SU-DHL-6 (cell line): ENCODE data around the gene MOV10L1.

Source experiments
- H2AFZ ChIP-seq: fragments of 200-600 bp; sonication (generic); 2 replicates; pipeline ENCODE4 v1.6.1; 2014; ENCODE audit warnings: low read depth, mild to moderate bottlenecking, moderate library complexity, mixed read lengths, antibody characterized with exemption, low read length; ENCODE audit not compliant: severe bottlenecking
- H3F3A ChIP-seq: fragments of 200-600 bp; shearing (Covaris generic); 2 replicates; pipeline ENCODE4 v1.6.0; 2016; ENCODE audit warnings: antibody characterized with exemption, mild to moderate bottlenecking; ENCODE audit not compliant: insufficient read depth
- H3K27ac ChIP-seq: fragments of 200-600 bp; sonication (generic); 2 replicates; pipeline ENCODE4 v1.5.1; 2016; ENCODE audit warnings: low read depth, mild to moderate bottlenecking, low read length, moderate library complexity, mixed read lengths
- H3K27me3 ChIP-seq: fragments of 200-600 bp; sonication (generic), shearing (Covaris generic); 2 replicates; pipeline ENCODE4 v1.6.0; 2014; ENCODE audit warnings: mild to moderate bottlenecking, low read length
- H3K36me3 ChIP-seq: fragments of 200-600 bp; sonication (generic); 2 replicates; pipeline ENCODE4 v1.6.1; 2014; ENCODE audit warnings: mild to moderate bottlenecking, low read length, mixed read lengths
- H3K4me2 ChIP-seq: fragments of 300-600, 200-600 bp; shearing (Covaris generic), sonication (generic); 2 replicates; pipeline ENCODE4 v1.6.0; 2014; ENCODE audit warnings: low read length, low read depth, mild to moderate bottlenecking; ENCODE audit not compliant: poor library complexity, severe bottlenecking
- H3K4me3 ChIP-seq: fragments of 200-600 bp; sonication (generic); 2 replicates; pipeline ENCODE4 v1.5.1; 2014; ENCODE audit warnings: antibody characterized with exemption, low read length, mild to moderate bottlenecking, mixed read lengths; ENCODE audit not compliant: insufficient read depth, poor library complexity, severe bottlenecking
- H3K79me2 ChIP-seq: fragments of 200-600 bp; sonication (generic); 2 replicates; pipeline ENCODE4 v1.6.1; 2014; ENCODE audit warnings: mild to moderate bottlenecking, low read length, moderate library complexity; ENCODE audit not compliant: insufficient read depth
- H3K9ac ChIP-seq: fragments of 200-600 bp; sonication (generic); 2 replicates; pipeline ENCODE4 v1.7.0; 2014; ENCODE audit warnings: mild to moderate bottlenecking, low read length
- H3K9me2 ChIP-seq: fragments of 200-600 bp; sonication (generic); replicated peaks from 2 replicates; pipeline ENCODE4 v1.6.1; 2014; ENCODE audit warnings: low read length; ENCODE audit not compliant: insufficient read depth
- H3K9me3 ChIP-seq: fragments of 200-600 bp; sonication (generic); 2 replicates; pipeline ENCODE4 v1.6.1; 2014; ENCODE audit warnings: low read length, mixed read lengths; ENCODE audit not compliant: insufficient read depth
- H4K20me1 ChIP-seq: fragments of 200-600 bp; sonication (generic); 2 replicates; pipeline ENCODE4 v1.6.1; 2014; ENCODE audit warnings: low read depth, mild to moderate bottlenecking, antibody characterized with exemption, low read length, moderate library complexity, mixed read lengths
- CTCF ChIP-seq: fragments of 200-600 bp; sonication (generic); IDR thresholded peaks from one replicate; pipeline ENCODE4 v1.5.1; 2017; ENCODE audit warnings: antibody characterized with exemption, mild to moderate bottlenecking, low read length, moderate library complexity; ENCODE audit not compliant: insufficient read depth, poor library complexity, severe bottlenecking
- EZH2phosphoT487 ChIP-seq: fragments of 200-600 bp; sonication (generic), shearing (Covaris generic); conservative IDR thresholded peaks from 2 replicates; pipeline ENCODE4 v1.6.1; 2018; ENCODE audit warnings: mild to moderate bottlenecking, antibody characterized with exemption, low read length, moderate library complexity, mixed read lengths

Gene MOV10L1

GRCh38 chr22:50175921-50176849, 86.4 kb downstream of the MOV10L1 start:
- no peak overlapping the region for H3K4me3 ChIP-seq
- H3K4me2 ChIP-seq, result no peak overlapping the region
- no peak overlapping the region for H3K27ac ChIP-seq
- H3F3A ChIP-seq, result no peaks in the 10 kb centered on the region
- no peaks in the 10 kb centered on the region for H3K9me2 ChIP-seq
- H3K36me3 ChIP-seq, result no peaks in the 10 kb centered on the region
- H3K9ac ChIP-seq, result no peak overlapping the region
- H3K27me3 ChIP-seq, result no peaks in the 10 kb centered on the region
- TF ChIP-seq CTCF (no peak), EZH2phosphoT487 (no peak)
- H3K9me3 ChIP-seq, result no peaks in the 10 kb centered on the region
- no peak overlapping the region for H2AFZ ChIP-seq
- H4K20me1 ChIP-seq, result no peaks in the 10 kb centered on the region
- no peaks in the 10 kb centered on the region for H3K79me2 ChIP-seq

GRCh38 chr22:50176850-50177536, 87.2 kb downstream of the MOV10L1 start:
- Histone ChIP-seq H3K27ac (no peak overlapping the region), H3K4me2 (no peak overlapping the region), H3K9me3 (no peaks in the 10 kb centered on the region), H3K9me2 (no peaks in the 10 kb centered on the region), H3K9ac (no peak overlapping the region), H3K79me2 (no peaks in the 10 kb centered on the region), H4K20me1 (no peaks in the 10 kb centered on the region), H2AFZ (no peak overlapping the region), H3K36me3 (no peaks in the 10 kb centered on the region), H3K27me3 (no peaks in the 10 kb centered on the region), H3K4me3 (no peak overlapping the region), H3F3A (no peaks in the 10 kb centered on the region)
- TF ChIP-seq EZH2phosphoT487 (no peak), CTCF (no peak)

DNA sequence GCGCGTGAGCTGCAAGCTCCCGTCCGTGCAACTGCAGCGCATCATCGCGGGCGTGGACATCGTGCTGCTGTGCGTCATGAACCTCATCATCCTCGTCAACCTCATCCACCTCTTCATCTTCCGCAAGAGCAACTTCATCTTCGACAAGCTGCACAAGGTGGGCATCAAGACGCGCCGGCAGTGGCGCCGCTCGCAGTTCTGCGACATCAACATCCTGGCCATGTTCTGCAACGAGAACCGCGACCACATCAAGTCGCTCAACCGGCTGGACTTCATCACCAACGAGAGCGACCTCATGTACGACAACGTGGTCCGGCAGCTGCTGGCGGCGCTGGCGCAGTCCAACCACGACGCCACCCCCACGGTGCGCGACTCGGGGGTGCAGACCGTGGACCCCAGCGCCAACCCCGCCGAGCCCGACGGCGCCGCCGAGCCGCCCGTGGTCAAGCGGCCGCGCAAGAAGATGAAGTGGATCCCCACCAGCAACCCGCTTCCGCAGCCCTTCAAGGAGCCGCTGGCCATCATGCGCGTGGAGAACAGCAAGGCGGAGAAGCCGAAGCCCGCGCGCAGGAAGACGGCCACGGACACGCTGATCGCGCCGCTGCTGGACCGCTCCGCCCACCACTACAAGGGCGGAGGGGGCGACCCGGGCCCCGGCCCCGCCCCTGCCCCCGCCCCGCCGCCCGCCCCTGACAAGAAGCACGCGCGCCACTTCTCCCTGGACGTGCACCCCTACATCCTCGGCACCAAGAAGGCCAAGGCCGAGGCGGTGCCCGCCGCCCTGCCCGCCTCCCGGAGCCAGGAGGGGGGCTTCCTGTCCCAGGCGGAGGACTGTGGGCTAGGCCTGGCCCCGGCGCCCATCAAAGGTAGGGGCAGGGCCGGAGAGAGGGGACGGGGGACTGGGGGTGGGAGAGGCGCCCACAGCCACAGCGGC, 88.0 kb downstream of the MOV10L1 start:
- H3K36me3 ChIP-seq, result no peaks in the 10 kb centered on the region
- no peak overlapping the region for H2AFZ ChIP-seq
- H3K9ac ChIP-seq, result no peak overlapping the region
- no peak overlapping the region for H3K4me2 ChIP-seq
- no peaks in the 10 kb centered on the region for H3F3A ChIP-seq
- no peaks in the 10 kb centered on the region for H3K27me3 ChIP-seq
- TF ChIP-seq CTCF, result no peak
- no peak for TF ChIP-seq EZH2phosphoT487
- no peak overlapping the region for H3K27ac ChIP-seq
- H3K9me3 ChIP-seq, result no peaks in the 10 kb centered on the region
- no peak overlapping the region for H3K4me3 ChIP-seq
- H3K79me2 ChIP-seq, result no peaks in the 10 kb centered on the region
- no peaks in the 10 kb centered on the region for H3K9me2 ChIP-seq
- H4K20me1 ChIP-seq, result no peaks in the 10 kb centered on the region
